DMS79 treated with DMSO at 0.1 percent for 48 hours (cell line): ENCODE measurements around the gene ZBTB40.
A peak's percentile ranks its signal among the peaks of the same experiment; 100 is the strongest.

Experiments used
- DNase-seq: peaks from one replicate; lab custom pipeline; 2025; lab: John Stamatoyannopoulos, UW

ZBTB40 gene

DNA sequence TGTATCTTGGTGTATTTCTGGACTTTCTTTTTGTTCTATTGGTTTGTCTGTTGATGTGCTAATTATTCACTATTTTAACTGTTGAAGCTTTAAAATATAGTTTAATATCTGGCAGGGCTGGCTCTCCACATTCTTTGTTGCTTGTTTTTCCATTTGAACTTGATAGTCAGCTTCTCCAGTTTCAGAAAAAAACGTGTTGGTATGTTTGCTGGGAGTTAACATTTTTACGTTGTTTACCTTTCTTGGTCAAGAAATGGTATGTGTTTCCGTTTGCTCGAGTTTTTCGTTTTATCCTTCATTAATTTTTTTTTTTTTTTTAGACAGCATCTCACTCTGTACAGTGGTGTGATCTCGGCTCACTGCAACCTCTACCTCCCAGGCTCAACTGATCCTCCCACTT, 16.9 kb upstream of the ZBTB40 start:
- DNase-seq = no peak

- DNase-seq = no peak
Observed at GRCh38 chr1:22436948-22437347, 14.7 kb upstream of the ZBTB40 start.

- DNase-seq = no peak
Observed at GRCh38 chr1:22437573-22437972, 14.1 kb upstream of the ZBTB40 start.

- no peak for DNase-seq
Observed at GRCh38 chr1:22440582-22440981, 11.1 kb upstream of the ZBTB40 start.

GRCh38 chr1:22442212-22442894, 9.3 kb upstream of the ZBTB40 start:
- no peak for DNase-seq

DNA sequence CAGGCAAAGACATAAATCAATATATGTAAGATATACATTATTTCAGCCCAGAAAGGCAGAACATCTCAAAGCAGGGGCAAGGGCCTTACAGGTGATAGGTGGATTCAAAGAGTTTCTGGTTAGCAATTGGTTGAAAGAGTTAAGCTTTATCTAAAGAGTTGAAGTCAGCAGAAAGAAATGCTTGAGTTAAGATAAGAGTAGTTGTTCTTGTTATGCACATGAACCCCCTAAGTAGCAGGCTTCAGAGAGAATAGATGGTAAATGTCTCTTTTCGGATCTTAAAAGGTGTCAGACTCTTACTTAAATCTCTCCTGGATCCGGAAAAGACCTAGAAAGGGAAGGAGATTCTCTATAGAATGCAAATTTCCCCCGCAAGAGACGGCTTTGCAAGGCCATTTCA, 8.3 kb upstream of the ZBTB40 start:
- DNase-seq = no peak

GRCh38 chr1:22444856-22445255, 6.8 kb upstream of the ZBTB40 start:
- DNase-seq = no peak

GRCh38 chr1:22447621-22448111, 4.0 kb upstream of the ZBTB40 start:
- DNase-seq = no peak

DNA sequence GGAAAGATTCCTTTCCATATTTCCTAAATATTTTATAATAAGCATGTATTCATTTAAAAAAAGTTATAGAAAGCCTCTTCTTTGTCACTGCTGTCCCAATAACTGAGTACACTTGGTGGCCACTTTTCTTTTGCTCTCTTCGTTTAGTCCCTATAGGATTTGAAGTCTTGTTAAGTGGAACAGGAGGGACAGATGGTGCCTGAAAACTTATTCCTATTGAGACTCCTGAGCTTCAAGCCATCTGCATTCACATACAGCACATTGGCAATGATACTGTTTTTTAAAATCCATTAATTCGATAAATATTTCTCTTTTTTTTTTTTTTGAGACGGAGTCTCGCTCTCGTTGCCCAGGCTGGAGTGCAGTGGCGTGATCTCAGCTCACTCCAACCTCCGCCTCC, 2.0 kb upstream of the ZBTB40 start:
- no peak for DNase-seq

- DNase-seq = no peak
Observed at GRCh38 chr1:22450351-22451021, 1.2 kb upstream of the ZBTB40 start.

DNA sequence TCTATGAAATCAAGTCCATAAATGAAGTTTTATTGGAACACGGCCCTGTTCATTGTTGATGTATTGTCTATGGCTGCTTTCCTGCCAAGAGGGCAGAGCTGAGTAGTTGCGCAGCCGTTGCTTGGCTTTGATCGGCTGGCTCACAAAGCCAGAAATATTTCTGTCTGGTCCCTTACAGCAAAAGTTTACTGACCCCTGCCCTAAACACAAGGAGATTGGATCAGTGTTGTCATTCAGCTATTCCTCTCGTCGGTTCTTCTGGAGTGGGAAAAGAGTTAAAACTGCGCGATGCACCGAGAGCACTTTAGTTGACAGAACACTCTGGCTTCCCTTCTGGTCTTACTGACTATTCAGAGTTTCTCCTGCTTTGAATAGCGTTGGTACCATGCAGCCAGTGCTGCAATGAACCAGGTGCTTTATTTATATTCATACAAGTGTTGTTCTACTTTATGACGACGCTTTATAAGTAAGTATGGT, 868 bp downstream of the ZBTB40 start:
- DNase-seq = peak; percentile 57

DNA sequence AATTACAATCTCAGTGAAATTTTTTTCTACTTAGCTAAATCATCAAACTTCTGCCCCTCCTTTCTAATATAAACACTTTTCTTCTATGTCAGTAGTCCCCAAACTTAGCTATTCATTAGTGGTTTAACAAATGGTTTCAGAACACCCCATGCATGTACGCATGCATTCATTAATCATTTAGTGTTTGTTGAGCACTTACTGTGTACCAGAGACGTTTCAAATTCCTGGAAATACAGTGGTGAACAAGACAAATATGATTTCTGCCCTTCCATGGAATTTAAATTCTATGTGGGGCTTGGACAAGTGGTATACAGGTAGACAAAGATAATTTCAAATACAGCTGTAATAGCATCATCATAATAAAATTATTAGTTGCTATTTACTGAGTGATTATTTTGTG, 1.5 kb downstream of the ZBTB40 start:
- DNase-seq = no peak

DNA sequence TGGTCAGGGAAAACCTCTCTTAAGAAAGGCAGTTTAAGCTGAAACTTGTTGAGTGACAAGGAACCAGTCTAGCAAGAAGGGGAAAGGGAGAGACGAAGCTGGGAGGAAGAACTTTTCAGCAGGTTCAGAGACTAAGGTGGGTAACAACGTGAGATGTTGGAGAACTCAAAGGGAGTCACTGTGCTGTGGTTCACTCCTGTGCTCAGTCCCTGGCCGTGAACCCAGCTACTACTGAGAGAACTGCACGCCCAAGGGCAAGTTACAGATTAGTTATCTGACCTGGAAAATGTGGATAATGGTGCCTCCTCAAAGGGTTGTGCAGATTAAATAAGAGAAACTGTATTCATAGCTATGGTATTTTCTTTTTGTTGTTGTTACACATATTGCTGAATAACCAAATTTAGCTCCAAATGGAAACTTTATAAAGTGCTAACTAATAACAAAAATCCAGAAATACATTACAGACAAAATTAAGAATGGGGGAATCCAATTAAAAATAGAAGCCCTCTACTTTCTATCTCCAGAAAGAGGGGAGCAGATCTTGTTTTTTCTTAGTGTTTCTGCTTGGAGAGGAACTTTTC, 2.9 kb downstream of the ZBTB40 start:
- DNase-seq = no peak

DNA sequence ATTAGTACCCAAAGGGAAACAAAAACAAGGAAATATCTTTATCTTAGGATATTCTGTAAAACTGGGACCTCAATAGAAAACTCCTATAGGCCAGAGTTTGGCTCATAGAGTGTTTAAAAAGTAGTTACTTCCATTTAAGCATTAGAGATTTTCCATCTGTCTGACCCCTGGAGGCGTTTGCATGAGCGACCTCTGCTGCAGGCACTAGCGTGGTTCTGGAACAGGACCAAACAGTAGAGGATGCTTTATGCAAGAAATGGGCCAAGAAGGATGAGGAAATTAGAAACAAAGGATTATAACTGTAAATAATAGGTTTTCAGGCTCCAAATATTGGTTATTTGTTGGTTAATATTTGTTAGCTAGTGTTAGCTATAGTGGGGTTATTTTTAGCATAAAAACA, 5.7 kb downstream of the ZBTB40 start:
- no peak for DNase-seq

GRCh38 chr1:22457836-22458235, 6.2 kb downstream of the ZBTB40 start:
- DNase-seq = no peak

DNA sequence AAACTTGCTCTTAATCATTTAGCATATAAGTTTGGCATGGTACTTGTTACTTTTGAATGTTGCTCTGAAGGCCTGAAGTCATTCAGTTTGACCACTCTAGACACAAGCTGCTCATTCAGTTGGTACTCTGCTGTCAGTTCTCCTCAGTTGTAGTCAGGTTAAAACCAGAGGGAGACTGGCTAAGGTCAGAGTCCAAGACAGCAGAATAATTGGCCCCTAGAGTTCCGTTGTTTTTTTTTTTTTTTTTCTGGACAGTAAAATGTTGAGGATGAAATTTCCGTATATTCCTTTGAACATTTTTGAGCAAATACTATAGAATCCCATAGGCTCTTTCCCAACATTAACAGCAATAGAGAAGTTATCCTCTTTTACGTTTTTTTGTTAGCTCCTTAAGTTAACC, 9.4 kb downstream of the ZBTB40 start:
- no peak for DNase-seq

DNA sequence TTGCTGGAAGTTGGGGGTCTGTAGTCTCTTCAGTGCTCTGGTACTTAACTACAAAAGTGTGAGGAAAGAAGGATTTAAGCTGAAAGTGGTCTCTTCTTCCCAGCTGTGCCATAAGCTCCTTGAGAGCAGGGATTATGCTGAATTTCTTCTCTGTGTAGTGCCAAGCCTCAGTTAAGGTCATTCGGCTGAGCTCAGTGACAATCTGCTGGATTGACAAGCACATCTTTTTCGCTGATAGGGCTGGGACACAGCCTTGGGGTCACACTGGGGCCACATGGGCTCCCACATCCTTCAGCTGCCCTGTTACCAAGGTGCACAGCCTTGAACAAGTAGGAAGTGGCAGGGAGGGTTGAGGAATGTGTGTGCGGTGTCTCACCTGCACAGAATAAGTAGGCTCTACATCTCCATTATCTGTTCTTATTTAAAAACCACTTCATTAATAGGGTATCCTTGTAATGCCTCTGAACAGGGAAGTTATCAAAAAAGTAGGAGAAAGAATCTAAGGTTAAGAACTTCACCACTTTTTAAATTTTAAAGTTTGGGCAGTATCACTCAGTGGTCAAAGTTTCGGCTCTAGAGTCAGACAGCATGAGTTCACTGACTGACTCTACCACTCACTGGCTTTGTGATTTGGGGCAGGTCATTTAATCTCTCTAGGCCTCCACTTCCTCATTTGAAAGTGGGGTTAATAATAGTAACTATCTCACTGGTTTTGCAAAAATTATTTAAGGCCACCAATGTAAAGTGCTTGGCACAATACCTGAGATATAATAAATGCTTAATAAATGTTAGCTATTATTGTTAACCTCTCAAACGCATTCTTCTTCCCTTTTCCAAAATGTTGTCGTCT, 10.3 kb downstream of the ZBTB40 start:
- no peak for DNase-seq

GRCh38 chr1:22462928-22463327, 11.3 kb downstream of the ZBTB40 start:
- DNase-seq = no peak

GRCh38 chr1:22465015-22465565, 13.4 kb downstream of the ZBTB40 start:
- DNase-seq = no peak

DNA sequence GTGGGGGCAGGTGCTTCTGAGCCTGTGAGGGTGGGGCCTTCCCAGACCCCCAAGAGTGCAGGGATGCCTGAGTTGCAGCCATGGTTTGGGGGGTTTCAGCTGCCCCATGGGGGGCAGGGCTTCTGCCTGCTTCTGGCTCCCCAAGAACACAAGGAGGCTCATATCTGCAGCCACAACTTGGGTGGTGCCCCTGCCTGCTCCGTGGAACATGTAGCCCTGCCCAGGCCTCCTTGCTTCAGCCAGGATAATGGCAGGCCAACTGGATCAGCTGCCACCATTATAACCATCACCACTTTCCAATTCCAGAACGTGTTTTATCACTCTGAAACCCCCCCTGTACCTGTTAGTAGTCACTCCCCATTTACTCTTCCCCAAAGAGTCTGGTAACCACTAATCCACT, 14.0 kb downstream of the ZBTB40 start:
- DNase-seq = no peak

DNA sequence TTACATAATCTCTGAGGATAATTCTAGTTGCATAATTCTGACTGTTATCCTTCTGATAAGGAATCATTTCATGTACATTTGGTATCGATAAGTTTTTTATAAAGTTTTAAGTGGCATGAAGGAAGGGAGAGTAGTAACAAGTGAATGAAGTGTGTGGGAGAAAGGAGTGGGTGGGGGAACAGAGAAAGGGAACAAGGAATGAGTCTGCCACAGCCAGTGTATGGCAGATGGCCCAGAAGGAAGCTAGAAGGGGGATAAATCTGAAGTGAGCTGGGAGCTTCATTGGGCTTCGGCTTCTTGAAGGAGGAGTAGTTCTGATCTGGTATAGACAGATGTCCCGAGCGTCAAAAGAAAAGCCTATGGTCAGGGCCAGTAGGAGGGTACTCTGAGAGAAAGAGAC, 18.6 kb downstream of the ZBTB40 start:
- DNase-seq = no peak

- DNase-seq = no peak
Observed at GRCh38 chr1:22471078-22471477, 19.4 kb downstream of the ZBTB40 start.
